Measurements from ENCODE around the gene SMTN. TPM values are rescaled to one million over a fixed set of nuclear protein-coding genes. Genes with fewer than 3 reads are reported as not detected.

The SMTN gene
- polyA plus RNA-seq, 1 of the 3 experiments (the other 2 are of a cell fraction), result 30.4 TPM

- TF ChIP-seq IRF3 (IDR thresholded peaks at IDR 0.05; ENCODE audit: low read depth, low read length) (no peak), NRF1 (IDR thresholded peaks at IDR 0.05; ENCODE audit: low read depth, low read length) (no peak), PBX3 (IDR thresholded peaks at IDR 0.05) (no peak), EZH2phosphoT487 (IDR thresholded peaks at IDR 0.05; ENCODE audit: borderline replicate concordance, low read depth) (no peak), RFX5 (IDR thresholded peaks at IDR 0.05; ENCODE audit: low read length) (no peak), YY1 (IDR thresholded peaks at IDR 0.05; ENCODE audit: low read depth) (no peak), ZBTB33 (IDR thresholded peaks at IDR 0.05; ENCODE audit: borderline replicate concordance, low read depth) (no peak)
Observed at GRCh38 chr22:31120642-31121041, 39.5 kb downstream of the SMTN start (continued).

- WGBS (ENCODE audit: low lambda C conversion rate), result 95% methylated on average over 4 of the region's 4 CpGs
- H3K27me3 ChIP-seq (ENCODE audit: insufficient read depth), result no peaks in the 10 kb centered on the region
- H4K20me1 ChIP-seq (ENCODE audit: insufficient read depth), result no peaks in the 10 kb centered on the region
- no peaks in the 10 kb centered on the region for H3F3A ChIP-seq (replicated peaks; ENCODE audit: insufficient read depth)
- no peak overlapping the region for H3K9ac ChIP-seq
- ChIA-PET CTCF (interaction anchor here (1.6 to 8.2 kb wide), 2 partner anchors 12 to 36 kb away, joined by 7 to 52 read pairs; partner anchors contain the start of gene SELENOM), POLR2A (no interaction called here)
- H3K9me3 ChIP-seq, result no peaks in the 10 kb centered on the region
- no peak overlapping the region for H2AFZ ChIP-seq (ENCODE audit: low read depth)
- H3K27ac ChIP-seq (ENCODE audit: low read depth in 2 of 2, low read length in 1 of 2), result no peak overlapping the region
- peaks cover 0 to 45% of the 10 kb centered on the region in 2 experiments; a peak in 1 of 4 replicates for H3K4me1 ChIP-seq (ENCODE audit: control insufficient read depth in 1 of 2, insufficient read depth in 2 of 2, low read depth in 1 of 2, low read length in 1 of 2)
- no peak overlapping the region for H3K4me3 ChIP-seq (ENCODE audit: low read depth in 2 of 2, low read length in 1 of 2)
- no peak for DNase-seq
- no peaks in the 10 kb centered on the region for H3K79me2 ChIP-seq (ENCODE audit: insufficient read depth)
- no peak overlapping the region for H3K4me2 ChIP-seq
- no peaks in the 10 kb centered on the region for H3K9me2 ChIP-seq
- no peaks in the 10 kb centered on the region for H3K36me3 ChIP-seq (replicated peaks in 1 of 2; ENCODE audit: control insufficient read depth in 1 of 2, insufficient read depth in 2 of 2, low read length in 1 of 2)
- TF ChIP-seq NFIC (IDR thresholded peaks at IDR 0.05; ENCODE audit: borderline replicate concordance), result no peak
- TF ChIP-seq ELF1 (IDR thresholded peaks at IDR 0.05), result no peak
- TF ChIP-seq SIN3A (IDR thresholded peaks at IDR 0.05; ENCODE audit: borderline replicate concordance, low read depth, low read length), result no peak
- TF ChIP-seq REST (IDR thresholded peaks at IDR 0.05; ENCODE audit: low read depth, low read length), result no peak
- no peak for TF ChIP-seq FOSL2 (IDR thresholded peaks at IDR 0.05; ENCODE audit: borderline replicate concordance, low read depth)
- TF ChIP-seq FOXM1 (IDR thresholded peaks at IDR 0.05; ENCODE audit: low read depth), result no peak
- TF ChIP-seq POLR2AphosphoS5 (IDR thresholded peaks at IDR 0.05; ENCODE audit: low read depth, low read length), result no peak
- no peak for TF ChIP-seq CTCF (IDR thresholded peaks at IDR 0.05)
- TF ChIP-seq ZBTB33 (IDR thresholded peaks at IDR 0.05; ENCODE audit: borderline replicate concordance, low read depth), result no peak
- TF ChIP-seq EZH2phosphoT487 (IDR thresholded peaks at IDR 0.05; ENCODE audit: borderline replicate concordance, low read depth), result no peak
- TF ChIP-seq USF2 (IDR thresholded peaks at IDR 0.05; ENCODE audit: borderline replicate concordance, low read depth, low read length), result no peak
- no peak for TF ChIP-seq RAD21 (IDR thresholded peaks at IDR 0.05; ENCODE audit: low read length)
- TF ChIP-seq GATA2 (CRISPR knock-in tag; IDR thresholded peaks at IDR 0.05), result no peak
- no peak for TF ChIP-seq RFX5 (IDR thresholded peaks at IDR 0.05; ENCODE audit: low read length)
Observed at GRCh38 chr22:31121403-31121802, 40.3 kb downstream of the SMTN start.

All from SK-N-SH (cell line).